Ureter (tissue), 1 donor: ENCODE data around the gene SGIP1. TPM values are rescaled to one million over a fixed set of nuclear protein-coding genes. Genes with fewer than 3 reads are reported as not detected.
"Not testable (repeated sequence)": the region's sequence is repeated elsewhere in the genome, so short reads cannot be mapped to it uniquely, and the experiment has no call there.

Experiments used
- DNase-seq: peaks from one replicate; pipeline ENCODE4 v3.0.0-alpha.2; 2020; ENCODE audit warnings: low spot score
- total RNA-seq: library from RNA; stranded (reverse); gene quantifications from one replicate; pipeline ENCODE4 v1.2.4, GENCODE V29; 2023
- donor health status: DM: yes; HTN: yes; CAD: no.

Gene SGIP1
- total RNA-seq, 1 donor from 2014 or later: 15.8 TPM

GRCh38 chr1:66730462-66730861 is 196.5 kb downstream of the SGIP1 start:
- DNase-seq: no peak

GRCh38 chr1:66731170-66731865 is 197.4 kb downstream of the SGIP1 start:
- no peak for DNase-seq

GRCh38 chr1:66732407-66733166 is 198.6 kb downstream of the SGIP1 start:
- DNase-seq: no peak

GRCh38 chr1:66733348-66734017 is 199.5 kb downstream of the SGIP1 start:
- no peak for DNase-seq

- not testable (repeated sequence) for DNase-seq
These were observed 200.6 kb downstream of the SGIP1 start for GRCh38 chr1:66734531-66734930.

- DNase-seq: no peak
These were observed 203.9 kb downstream of the SGIP1 start for GRCh38 chr1:66737836-66738235.

- no peak for DNase-seq
These were observed 205.6 kb downstream of the SGIP1 start for GRCh38 chr1:66739401-66740157.

- DNase-seq: no peak
These were observed 211.5 kb downstream of the SGIP1 start for GRCh38 chr1:66745451-66745850.

GRCh38 chr1:66747501-66747900 is 213.5 kb downstream of the SGIP1 start:
- no peak for DNase-seq

- DNase-seq: no peak
These were observed 216.6 kb downstream of the SGIP1 start for GRCh38 chr1:66750577-66750976.

GRCh38 chr1:66751160-66751559 is 217.2 kb downstream of the SGIP1 start:
- no peak for DNase-seq

GRCh38 chr1:66752000-66752592 is 218.1 kb downstream of the SGIP1 start, which contains the start of gene DYNLT5:
Gene DYNLT5 (plus strand): TSS chr1:66752459. CDS start chr1:66754659, 2,200 bp downstream.
- peak; percentile 46 for DNase-seq

GRCh38 chr1:66752671-66753371 is 218.9 kb downstream of the SGIP1 start:
- no peak for DNase-seq

GRCh38 chr1:66757722-66758240 is 223.8 kb downstream of the SGIP1 start:
- no peak for DNase-seq

- no peak for DNase-seq
These were observed 224.3 kb downstream of the SGIP1 start for GRCh38 chr1:66758241-66758755.

GRCh38 chr1:66760506-66760905 is 226.6 kb downstream of the SGIP1 start:
- no peak for DNase-seq

- no peak for DNase-seq
These were observed 227.3 kb downstream of the SGIP1 start for GRCh38 chr1:66761221-66761620.

GRCh38 chr1:66764994-66765578 is 231.1 kb downstream of the SGIP1 start:
- DNase-seq: no peak

GRCh38 chr1:66767626-66768025 is 233.7 kb downstream of the SGIP1 start:
- no peak for DNase-seq

- DNase-seq: no peak
These were observed 235.0 kb downstream of the SGIP1 start for GRCh38 chr1:66768965-66769364.
